ENCODE measurements around the gene KLHDC2. TPM values are rescaled to one million over a fixed set of nuclear protein-coding genes. Genes with fewer than 3 reads are reported as not detected.

KLHDC2 gene
- total RNA-seq (2021; ENCODE audit: unreplicated experiment) (24.5 TPM), Bru-seq, nascent RNA (percentile 63 among the genes with signal in this experiment), BruChase-seq, experiment 1, labeled RNA remaining after a 2-hour chase (percentile 56 among the genes with signal in this experiment), BruChase-seq, experiment 2, labeled RNA remaining after a 6-hour chase (percentile 70 among the genes with signal in this experiment)
- polyA plus RNA-seq (2012; ENCODE audit: insufficient read length): 22.6 TPM
- long read RNA-seq, full-length matches to known transcripts: 75 of 86 reads
- long read RNA-seq, partial matches to known transcripts: 1 of 86 reads
- long read RNA-seq, other reads (novel, unspliced or antisense): 10 of 86 reads

GRCh38 chr14:49767571-49768300 lies at the start of gene KLHDC2:
KLHDC2 (plus strand) TSS chr14:49768153; CDS start chr14:49768469, 316 bp downstream.
- peak; percentile 91 for ATAC-seq
- DNase-seq (ENCODE audit: low read depth, low spot score): no peak
- CTCF ChIA-PET: interaction anchor here (0.6 to 0.8 kb wide), 3 partner anchors 76 to 126 kb away, joined by 3 to 9 read pairs (median 4); no protein-coding TSS in a partner anchor
- Histone ChIP-seq H3K27me3 (ENCODE audit: control insufficient read depth, insufficient read depth, low read length) (no peaks in the 10 kb centered on the region), H3K36me3 (ENCODE audit: control insufficient read depth, insufficient read depth, low read length) (peaks cover 3% of the 10 kb centered on the region; the same call in 1 of the 2 replicates), H3K9me3 (ENCODE audit: control insufficient read depth, insufficient read depth, low read depth, low read length) (no peaks in the 10 kb centered on the region), H3K4me3 (ENCODE audit: low read depth in 2 of 2, low read length in 2 of 2) (peak within 1 kb of the TSS; percentile 81 to 84), H3K27ac (ENCODE audit: low read length) (peak within 1 kb of the TSS; percentile 91), H3K4me1 (ENCODE audit: control insufficient read depth, insufficient read depth, low read length) (peaks cover 22% of the 10 kb centered on the region)
- in situ Hi-C loops (cut with HindIII; ENCODE audit: low pct_unique_long_range_greater_than_20kb, low sequenced_read_pairs) (no loop called here), intact Hi-C loops (cut with micrococcal nuclease; ENCODE audit: unreplicated experiment) (loop anchor here (5.0 kb wide), 2 partner anchors 75 to 135 kb away; partner anchors contain the start of gene KLHDC1)
- BruUV-seq (replicated peaks): no TSS peak
- TF ChIP-seq POLR2AphosphoS5 (IDR thresholded peaks at IDR 0.05; ENCODE audit: low read depth, low read length) (peak; percentile 56; the same call in 1 of the 2 replicates), REST (IDR thresholded peaks at IDR 0.05; ENCODE audit: insufficient read depth in 1 of 2, low read depth in 2 of 2, low read length in 1 of 2) (no peak), CTCF (IDR thresholded peaks at IDR 0.05) (peak; percentile 84), TCF7L2 (IDR thresholded peaks at IDR 0.05; ENCODE audit: low read depth, low read length) (0 out of 2 replicates have a peak, but pooled peaks have one; percentile 13), SIN3A (IDR thresholded peaks at IDR 0.05; ENCODE audit: borderline replicate concordance, insufficient read depth, low read depth, low read length) (no peak; the same call in 1 of the 2 replicates)
- POLR2A ChIA-PET: interaction anchor here (0.6 to 0.7 kb wide), 5 partner anchors 17 to 1118 kb away, joined by 3 to 13 read pairs (median 4); no protein-coding TSS in a partner anchor

- BruUV-seq (replicated peaks): no TSS peak
- ChIA-PET POLR2A (no interaction called here), CTCF (no interaction called here)
- Histone ChIP-seq H3K4me3 (ENCODE audit: low read depth in 2 of 2, low read length in 2 of 2) (no peak overlapping the region), H3K4me1 (ENCODE audit: control insufficient read depth, insufficient read depth, low read length) (no peaks in the 10 kb centered on the region), H3K9me3 (ENCODE audit: control insufficient read depth, insufficient read depth, low read depth, low read length) (no peaks in the 10 kb centered on the region), H3K27ac (ENCODE audit: low read length) (no peak overlapping the region), H3K27me3 (ENCODE audit: control insufficient read depth, insufficient read depth, low read length) (no peaks in the 10 kb centered on the region), H3K36me3 (ENCODE audit: control insufficient read depth, insufficient read depth, low read length) (no peaks in the 10 kb centered on the region)
- ATAC-seq (no peak), DNase-seq (ENCODE audit: low read depth, low spot score) (no peak)
- TF ChIP-seq TCF7L2 (IDR thresholded peaks at IDR 0.05; ENCODE audit: low read depth, low read length): no peak
- TF ChIP-seq REST (IDR thresholded peaks at IDR 0.05; ENCODE audit: insufficient read depth in 1 of 2, low read depth in 2 of 2, low read length in 1 of 2): no peak
- TF ChIP-seq POLR2AphosphoS5 (IDR thresholded peaks at IDR 0.05; ENCODE audit: low read depth, low read length): no peak
- no peak for TF ChIP-seq SIN3A (IDR thresholded peaks at IDR 0.05; ENCODE audit: borderline replicate concordance, insufficient read depth, low read depth, low read length)
- no peak for TF ChIP-seq CTCF (IDR thresholded peaks at IDR 0.05)
- in situ Hi-C loops (cut with HindIII; ENCODE audit: low pct_unique_long_range_greater_than_20kb, low sequenced_read_pairs) (no loop called here), intact Hi-C loops (cut with micrococcal nuclease; ENCODE audit: unreplicated experiment) (no loop called here)
Measured at GRCh38 chr14:49720744-49721143, 47.2 kb upstream of the KLHDC2 start.

Measured in Panc1 (cell line).